Heart left ventricle (tissue), 16 donors: ENCODE results near the gene DUSP19. TPM values are rescaled to one million over a fixed set of nuclear protein-coding genes. Genes with fewer than 3 reads are reported as not detected.

ENCODE experiments used
- ATAC-seq, 4 donors: fragments of 200-7000 bp; cut with Tn5 transposase; one replicate each; pipeline ENCODE4 v1.9.1; 2020 to 2022; ENCODE audit warnings: moderate library complexity in 4 of 4, mild to moderate bottlenecking in 3 of 4, moderate number of reproducible peaks in 1 of 4
- DNase-seq, 5 donors: peaks; one replicate each; pipeline ENCODE4 v3.0.0-alpha.2; 2020
- H3K27ac ChIP-seq, 12 donors: fragments of 200-600 bp; sonication (generic) in 4 of 12; one replicate each; pipeline versions ENCODE4 v1.5.0 to v1.8.0; 2016 to 2022; ENCODE audit warnings: mild to moderate bottlenecking in 2 of 12
- H3K27me3 ChIP-seq, 9 donors: fragments of 200-600 bp; sonication (generic) in 2 of 9; one replicate each; pipeline versions ENCODE4 v1.5.1 to v1.8.0; 2016 to 2022; ENCODE audit warnings: mild to moderate bottlenecking in 3 of 9
- H3K36me3 ChIP-seq, 9 donors: fragments of 200-600 bp; sonication (generic) in 2 of 9; one replicate each; pipeline versions ENCODE4 v1.5.0 to v1.8.0; 2018 to 2022; ENCODE audit warnings: mild to moderate bottlenecking in 2 of 9
- H3K4me1 ChIP-seq, 12 donors: fragments of 200-600 bp; sonication (generic) in 4 of 12; one replicate each; pipeline versions ENCODE4 v1.5.0 to v1.8.0; 2016 to 2022; ENCODE audit warnings: mild to moderate bottlenecking in 3 of 12
- H3K4me3 ChIP-seq, 12 donors: fragments of 200-600 bp; sonication (generic) in 4 of 12; one replicate each; pipeline versions ENCODE4 v1.5.0 to v1.8.0; 2017 to 2022; ENCODE audit warnings: mild to moderate bottlenecking in 9 of 12, moderate library complexity in 4 of 12
- H3K9me3 ChIP-seq, 12 donors: fragments of 200-600 bp; sonication (generic) in 4 of 12; one replicate each; pipeline versions ENCODE4 v1.5.0 to v1.8.0; 2016 to 2022; ENCODE audit warnings: mild to moderate bottlenecking in 1 of 12
- CTCF ChIP-seq, 12 donors: fragments of 200-600 bp; sonication (generic) in 4 of 12; IDR thresholded peaks; one replicate each; pipeline versions ENCODE4 v1.5.0 to v1.8.0; 2018 to 2022; ENCODE audit warnings: antibody characterized with exemption in 12 of 12, mild to moderate bottlenecking in 5 of 12
- POLR2A ChIP-seq, 2 donors: fragments of 450-650 bp; IDR thresholded peaks; one replicate each; pipeline ENCODE4 v1.6.1; 2017; ENCODE audit warnings: antibody characterized with exemption in 2 of 2, mild to moderate bottlenecking in 2 of 2, moderate library complexity in 2 of 2
- WGBS, 4 donors: extraction: QIAGEN DNeasy Blood & Tissue Kit in 2 of 4; methylation state at CpG; one replicate each; pipeline versions ENCODE4 v1.1.5 to v1.1.7; 2013 to 2018; 5-methylcytosine and 5-hydroxymethylcytosine counted together
- intact Hi-C, 10 donors: fragments of 100-400 bp; cut with DNase I; formaldehyde crosslinking; loops; one replicate each; pipeline versions ENCODE4 v1.11.1 to v1.14.2; 2022
- polyA plus RNA-seq, 2 donors: library from polyadenylated mRNA; stranded (reverse); fragments of 200-250 nt; gene quantifications; one replicate each; pipeline ENCODE4 v1.2.3, GENCODE V29; 2013
- total RNA-seq, 9 donors: library from RNA; depleted of rRNA in 2 of 9; stranded (reverse); fragments of >200 nt in 2 of 9; fragmentation: NEBNext Ultra II Directional in 3 of 9; extraction: Animal tissue kit (Norgen Biotek cat#: 25700) in 3 of 9; gene quantifications; one replicate each; pipeline versions ENCODE4 v1.1.0 to v1.2.4, GENCODE V29; 2016 to 2023
- donor health status: ischemic (EF 13 %, LVEDD 7.1; RV severe dilation, severe dysfunction).
- donor health status: healthy with polysubstance abuse.
- donor health status: DM: no; HTN: yes; CAD: no.
- donor health status: DM: no; HTN: no; CAD: no.
- donor health status: ischemic (EF 25% LVEDD 6.9; RV normal size, moderate dysfunction).
- donor health status: ischemic (EF 25% LVEDD 5.7; RV mildly dilated, moderate dysfunction).
- donor health status: healthy.
- donor health status: DM: yes; HTN: yes; CAD: no.
- donor health status: ischemic (EF 35%, LVEDD 5.7; RV mildly dilated, moderate dysfunction).
- donor health status: nonischemic (EF 11% LVEDD 7.7; RV severe dilation, severe dysfunction).
- donor health status: DM: yes; HTN: yes; CAD: no.
- donor health status: PGD.
- donor health status: ischemic (EF 29% LVEDD 5.4; RV normal size, mild dysfunction).
- donor health status: nonischemic (EF 23%, LVEDD 6.1; RV moderate dilation, normal function).

The DUSP19 gene
- total and polyA plus RNA-seq, 11 donors, result 1.5 to 13.4 (median 8.9) TPM

GRCh38 chr2:183148955-183149354 lies 70.4 kb downstream of the DUSP19 start:
- no peak overlapping the region for H3K4me3 ChIP-seq
- peaks cover 0 to 6% (median 0%) of the 10 kb centered on the region in 12 donors for H3K9me3 ChIP-seq
- intact Hi-C loops, result no loop called here
- peaks cover 0 to 19% (median 4%) of the 10 kb centered on the region in 12 donors for H3K4me1 ChIP-seq
- WGBS, 4 donors, result 95 to 100% (median 98%) methylated on average over 1 of the region's 1 CpG
- DNase-seq (no peak), ATAC-seq (no peak)
- no peak overlapping the region for H3K27ac ChIP-seq
- H3K36me3 ChIP-seq, result peaks cover 0 to 28% (median 10%) of the 10 kb centered on the region in 9 donors
- TF ChIP-seq CTCF (IDR thresholded peaks at IDR 0.05) (no peak), POLR2A (IDR thresholded peaks at IDR 0.05) (no peak)
- H3K27me3 ChIP-seq, result no peaks in the 10 kb centered on the region

- WGBS, 4 donors, result 48 to 57% (median 54%) methylated on average over 2 of the region's 2 CpGs
- no peak for TF ChIP-seq CTCF (IDR thresholded peaks at IDR 0.05)
- TF ChIP-seq POLR2A (IDR thresholded peaks at IDR 0.05), result no peak
- peaks cover 0 to 27% (median 10%) of the 10 kb centered on the region in 9 donors for H3K36me3 ChIP-seq
- peak in 3 of 4 donors; percentile 47 to 62 (median 57) for ATAC-seq
- peak overlapping the region in 1 of 12 donors; percentile 9 for H3K27ac ChIP-seq
- DNase-seq, result no peak
- H3K9me3 ChIP-seq, result peaks cover 0 to 1% (median 0%) of the 10 kb centered on the region in 12 donors
- peaks cover 0 to 19% (median 4%) of the 10 kb centered on the region in 12 donors for H3K4me1 ChIP-seq
- intact Hi-C loops, result no loop called here
- H3K27me3 ChIP-seq, result no peaks in the 10 kb centered on the region
- H3K4me3 ChIP-seq, result no peak overlapping the region
Measured at GRCh38 chr2:183149489-183149888, 70.9 kb downstream of the DUSP19 start.

Other genes with a start within 250 kb of the DUSP19 start
- 1 to 10 TPM in 6 of 9 donors, under 1 TPM in 3; 0.31 to 5.5 (median 1.9) TPM for gene FRZB, start 212.1 kb upstream of the DUSP19 start, total RNA-seq
- gene FRZB, start 212.1 kb upstream of the DUSP19 start, polyA plus RNA-seq, result 1 to 10 TPM; 1.1 to 1.8 TPM
- gene NCKAP1, start 40.3 kb upstream of the DUSP19 start, total RNA-seq, result 100 to 1,000 TPM; 113 to 164 (median 138) TPM
- gene NCKAP1, start 40.3 kb upstream of the DUSP19 start, polyA plus RNA-seq, result 100 to 1,000 TPM in 1 of 2 donors, 10 to 100 TPM in 1; 33.5 to 168 TPM
- 10 to 100 TPM in 1 of 9 donors, 1 to 10 TPM in 8; 6.2 to 10.4 (median 8.0) TPM for gene NUP35, start 45.7 kb downstream of the DUSP19 start, total RNA-seq
- gene NUP35, start 45.7 kb downstream of the DUSP19 start, polyA plus RNA-seq, result 10 to 100 TPM in 1 of 2 donors, 1 to 10 TPM in 1; 5.4 to 14.4 TPM